ENCODE results near the gene ARHGAP1.
A peak's percentile ranks its signal among the peaks of the same experiment; 100 is the strongest.

Gene ARHGAP1

GRCh38 chr11:46700241-46701077 lies at the start of gene ARHGAP1, which contains the start of gene ZNF408:
ARHGAP1 (minus strand) TSS chr11:46700619; CDS start chr11:46696107, 4,512 bp downstream.
ZNF408 (plus strand) TSS chr11:46701031; CDS start chr11:46701048, 17 bp downstream.
- DNase-seq = peak; percentile 99

DNA sequence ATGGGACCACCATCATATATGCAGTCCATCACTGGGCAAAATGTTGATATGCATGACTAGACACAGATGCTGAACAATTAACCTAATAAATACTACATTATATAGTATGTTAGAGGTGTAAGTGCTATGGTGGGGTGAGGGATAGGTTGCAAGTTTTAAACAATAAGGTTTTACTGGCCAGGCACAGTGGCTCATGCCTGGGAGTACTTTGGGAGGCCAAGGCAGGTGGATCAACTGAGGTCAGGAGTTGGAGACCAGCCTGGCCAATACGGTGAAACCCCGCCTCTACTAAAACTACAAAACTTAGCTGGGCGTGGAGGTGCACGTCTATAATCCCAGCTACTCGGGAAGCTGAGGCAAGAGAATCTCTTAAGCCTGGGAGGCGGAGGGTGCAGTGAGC lies 46.7 kb upstream of the ARHGAP1 start:
- DNase-seq = no peak

DNA sequence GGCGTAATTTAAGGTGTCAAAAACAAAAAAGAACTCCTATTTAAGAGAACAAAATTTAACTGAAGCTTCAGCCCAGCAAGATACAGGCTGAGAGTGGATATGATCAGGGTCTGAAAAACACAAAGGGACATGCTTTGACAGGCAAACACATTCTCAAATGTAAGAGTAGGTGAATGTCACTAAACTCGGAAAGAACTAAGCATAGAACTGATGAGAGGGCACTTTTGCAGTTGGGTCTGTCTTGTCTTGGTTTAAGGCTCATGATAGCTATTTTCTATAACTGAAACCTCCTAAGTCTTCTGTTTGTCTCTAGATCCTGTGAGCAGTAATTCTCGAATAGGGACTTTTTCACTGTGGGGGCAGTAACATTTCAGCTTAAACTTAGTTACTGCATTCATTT lies 45.6 kb upstream of the ARHGAP1 start:
- no peak for DNase-seq

- DNase-seq = no peak
Measured at GRCh38 chr11:46745328-46745727, 44.9 kb upstream of the ARHGAP1 start.

DNA sequence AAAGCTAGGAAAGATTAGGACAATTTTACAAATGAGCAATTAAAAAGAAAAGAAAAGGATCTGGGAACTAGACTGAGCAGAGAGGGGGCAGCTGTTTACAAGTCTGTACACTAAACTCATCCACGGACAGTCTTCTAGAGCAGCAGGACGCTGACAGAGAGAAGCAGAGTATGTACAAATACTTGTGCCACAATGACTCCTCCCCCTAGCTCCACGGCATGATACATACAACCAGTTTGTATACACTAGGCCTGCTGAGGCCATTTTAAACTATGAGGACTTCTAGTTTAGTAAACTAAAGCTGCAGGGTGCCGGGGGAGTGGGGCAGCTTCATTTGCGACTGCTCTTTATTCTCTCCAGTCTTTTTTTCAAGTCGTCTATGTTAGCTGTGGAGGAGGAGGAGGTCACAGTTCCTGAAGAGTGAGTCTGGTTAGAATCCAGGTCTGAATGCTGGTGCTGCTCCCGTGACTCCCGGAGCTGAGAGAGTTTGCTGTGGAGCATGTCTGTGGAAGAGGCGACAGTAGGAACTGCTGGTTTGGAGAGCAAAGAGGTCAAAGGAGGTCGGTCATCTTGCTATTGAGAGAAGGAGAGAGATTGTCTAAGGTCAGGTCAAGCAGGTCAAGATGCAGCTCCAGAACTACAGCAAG lies 43.4 kb upstream of the ARHGAP1 start:
- no peak for DNase-seq

- no peak for DNase-seq
Measured at GRCh38 chr11:46743043-46743442, 42.6 kb upstream of the ARHGAP1 start.

GRCh38 chr11:46741600-46742484 lies 41.4 kb upstream of the ARHGAP1 start:
- no peak for DNase-seq

- no peak for DNase-seq
Measured at GRCh38 chr11:46738887-46739286, 38.5 kb upstream of the ARHGAP1 start.

DNA sequence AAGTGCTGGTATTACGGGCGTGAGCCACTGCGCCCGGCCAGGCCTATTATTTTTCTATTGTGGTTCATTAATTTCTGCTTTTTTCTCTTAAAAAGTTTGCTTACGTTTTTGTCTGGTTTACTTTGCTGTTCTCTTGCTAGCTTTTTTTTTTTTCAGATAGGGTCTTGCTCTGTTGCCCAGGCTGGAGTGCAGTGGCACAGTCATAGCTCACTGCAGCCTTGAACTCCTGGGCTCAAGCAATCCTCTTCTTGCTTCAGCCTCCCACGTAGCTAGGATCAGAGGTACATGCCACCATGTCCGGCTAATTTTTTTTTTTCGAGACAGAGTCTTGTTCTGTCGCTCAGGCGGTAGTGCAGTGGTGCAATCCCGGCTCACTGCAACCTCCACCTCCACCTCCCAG lies 37.3 kb upstream of the ARHGAP1 start:
- DNase-seq = no peak

GRCh38 chr11:46736615-46737014 lies 36.2 kb upstream of the ARHGAP1 start:
- DNase-seq = no peak

GRCh38 chr11:46736146-46736545 lies 35.7 kb upstream of the ARHGAP1 start:
- no peak for DNase-seq

- DNase-seq = no peak
Measured at GRCh38 chr11:46733234-46733633, 32.8 kb upstream of the ARHGAP1 start.

DNA sequence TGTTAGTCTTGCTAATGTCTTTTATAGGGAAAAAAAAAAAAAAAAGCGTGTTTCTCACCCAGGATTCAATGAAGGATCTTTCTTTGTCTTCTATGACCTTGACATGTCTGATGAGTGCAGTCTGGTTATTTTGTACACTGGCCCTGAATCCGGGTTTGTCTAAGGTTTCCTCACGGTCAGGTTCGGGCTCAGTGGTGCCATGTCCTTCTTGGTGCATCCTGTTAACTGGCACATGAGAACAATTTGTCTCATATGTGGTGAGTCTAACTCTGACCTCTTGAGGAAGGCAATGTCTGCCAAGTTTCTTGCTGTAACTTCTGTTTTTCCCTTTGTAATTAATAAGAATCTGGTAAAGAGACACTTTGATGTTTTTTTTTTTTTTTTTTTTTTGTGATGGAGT lies 31.1 kb upstream of the ARHGAP1 start:
- DNase-seq = no peak

DNA sequence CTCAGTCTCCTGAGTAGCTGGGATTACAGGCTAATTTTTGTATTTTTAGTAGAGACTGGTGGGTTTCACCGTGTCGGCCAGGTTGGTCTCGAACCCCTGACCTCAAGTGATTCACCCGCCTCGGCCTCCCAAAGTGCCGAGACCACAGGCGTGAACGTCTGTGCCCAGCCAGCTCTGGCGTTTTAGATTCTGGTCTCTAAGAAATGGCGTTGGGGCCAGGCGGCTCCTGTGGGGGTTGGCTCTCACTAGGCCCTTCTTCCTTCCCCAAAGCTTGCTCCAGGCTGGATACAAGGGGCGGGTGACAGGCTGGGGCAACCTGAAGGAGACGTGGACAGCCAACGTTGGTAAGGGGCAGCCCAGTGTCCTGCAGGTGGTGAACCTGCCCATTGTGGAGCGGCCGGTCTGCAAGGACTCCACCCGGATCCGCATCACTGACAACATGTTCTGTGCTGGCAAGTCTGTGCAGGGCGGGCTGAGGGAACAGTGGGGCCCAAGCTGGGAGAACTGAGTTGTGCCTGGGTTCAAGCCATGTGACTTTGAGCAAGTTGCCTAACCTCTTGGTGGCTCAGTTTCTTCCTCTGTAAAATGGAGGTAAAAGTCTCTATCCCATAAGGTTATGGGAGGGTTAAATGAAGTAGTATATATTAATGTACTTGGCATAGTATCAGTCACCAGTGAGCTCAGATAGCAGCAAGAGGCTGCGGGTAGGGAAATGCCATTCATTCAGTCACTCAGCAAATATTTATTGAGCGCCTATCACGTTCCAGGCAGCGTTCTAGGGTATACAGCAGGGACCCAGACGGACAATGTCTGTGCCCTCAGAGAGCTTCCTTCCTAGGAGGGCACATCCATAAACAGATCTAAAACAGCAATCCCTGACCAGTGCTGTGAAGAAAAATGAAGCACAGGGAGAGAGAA lies 28.9 kb upstream of the ARHGAP1 start:
- no peak for DNase-seq

DNA sequence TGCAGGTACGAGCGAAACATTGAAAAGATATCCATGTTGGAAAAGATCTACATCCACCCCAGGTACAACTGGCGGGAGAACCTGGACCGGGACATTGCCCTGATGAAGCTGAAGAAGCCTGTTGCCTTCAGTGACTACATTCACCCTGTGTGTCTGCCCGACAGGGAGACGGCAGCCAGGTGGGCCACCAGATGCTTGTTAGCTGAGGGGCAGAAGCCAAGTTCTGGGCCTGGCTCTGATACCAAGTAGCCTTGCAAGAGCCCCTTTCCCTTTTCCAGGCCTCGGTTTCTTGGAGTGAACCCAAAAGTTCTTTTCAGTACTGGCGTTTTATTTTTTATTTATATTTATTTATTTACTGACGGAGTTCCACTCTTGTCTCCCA lies 28.2 kb upstream of the ARHGAP1 start:
- no peak for DNase-seq

- DNase-seq = no peak
Measured at GRCh38 chr11:46727952-46728658, 27.7 kb upstream of the ARHGAP1 start.

DNA sequence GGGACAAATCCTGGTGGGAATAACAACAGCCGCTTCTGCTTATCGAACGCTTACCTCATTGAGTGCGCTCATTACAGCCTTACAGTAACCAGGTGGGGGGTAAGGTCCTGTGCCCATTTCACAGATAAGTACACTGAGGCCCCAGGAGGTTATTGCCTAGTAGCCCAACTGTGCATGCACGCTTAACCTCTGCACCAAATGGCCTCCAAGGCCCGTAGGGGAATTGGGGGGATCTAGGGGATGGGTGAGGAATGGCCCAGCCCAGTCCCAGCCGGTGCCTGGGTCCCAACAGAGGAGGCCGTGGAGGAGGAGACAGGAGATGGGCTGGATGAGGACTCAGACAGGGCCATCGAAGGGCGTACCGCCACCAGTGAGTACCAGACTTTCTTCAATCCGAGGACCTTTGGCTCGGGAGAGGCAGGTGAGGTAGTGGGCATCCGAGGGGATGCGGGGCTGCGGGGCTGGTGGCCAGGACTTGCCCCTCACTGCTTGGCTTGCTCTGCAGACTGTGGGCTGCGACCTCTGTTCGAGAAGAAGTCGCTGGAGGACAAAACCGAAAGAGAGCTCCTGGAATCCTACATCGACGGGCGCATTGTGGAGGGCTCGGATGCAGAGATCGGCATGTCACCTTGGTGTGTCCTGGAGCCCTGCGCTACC lies 25.9 kb upstream of the ARHGAP1 start:
- no peak for DNase-seq

GRCh38 chr11:46725338-46726205 lies 25.2 kb upstream of the ARHGAP1 start:
- DNase-seq = no peak

DNA sequence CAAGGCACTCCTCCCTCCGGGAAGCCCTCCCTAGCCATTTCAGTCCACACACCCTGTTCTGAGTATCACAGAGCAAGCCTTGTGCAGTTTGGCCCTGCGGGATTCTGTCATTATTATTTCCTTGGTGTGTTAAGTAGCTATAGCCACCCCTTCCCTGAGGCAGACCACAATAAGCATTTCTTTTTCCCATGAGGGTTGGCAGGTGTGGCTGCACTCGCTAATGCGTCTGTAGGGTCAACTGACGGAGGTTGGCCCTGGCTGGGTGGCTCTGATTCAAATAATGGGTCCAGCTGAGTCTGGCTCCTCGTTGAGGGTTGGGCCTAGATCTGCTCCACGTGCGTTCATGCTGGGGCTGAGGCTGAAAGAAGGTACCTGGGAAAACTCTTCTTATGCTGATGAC lies 23.7 kb upstream of the ARHGAP1 start:
- no peak for DNase-seq

GRCh38 chr11:46723359-46723680 lies 22.9 kb upstream of the ARHGAP1 start:
- DNase-seq = no peak

Measured in NK-92 treated with Interleukin-12 subunit alpha and Interleukin-12 subunit beta, amount 100 ng/mL, for 24 hours (cell line).